Germinal center (tissue), 1 donor: Measurements from ENCODE around the gene ANKRD12.
"Not testable (repeated sequence)": the region's sequence is repeated elsewhere in the genome, so short reads cannot be mapped to it uniquely, and the experiment has no call there.

Experiments used
- DNase-seq: peaks from one replicate; pipeline ENCODE4 v3.0.0; 2012; ENCODE audit warnings: mixed read lengths, low spot score

ANKRD12 gene

GRCh38 chr18:9136315-9137155 lies at the start of gene ANKRD12:
ANKRD12 (plus strand) TSS chr18:9136781; CDS start chr18:9182433, 45,652 bp downstream.
- DNase-seq = peak; percentile 98

DNA sequence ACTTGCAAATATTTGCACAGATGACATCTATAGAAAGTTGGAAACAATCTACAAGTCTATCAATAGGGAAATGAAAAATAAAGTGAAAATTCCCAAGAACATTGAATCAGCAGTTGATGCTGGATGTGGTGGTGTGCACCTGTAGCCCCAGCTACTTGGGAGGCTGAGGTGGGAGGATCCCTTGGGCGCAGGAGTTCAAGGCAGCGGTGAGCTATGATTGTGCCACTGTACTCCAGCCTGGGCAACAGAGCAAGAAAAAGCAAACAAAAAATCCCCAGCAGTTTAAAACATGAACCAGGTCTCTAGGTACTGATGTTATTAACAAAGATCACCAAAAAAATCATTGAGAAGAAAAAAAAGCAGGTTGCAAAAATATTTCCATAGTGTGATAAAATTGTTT lies 49.4 kb upstream of the ANKRD12 start:
- DNase-seq = no peak

- no peak for DNase-seq
Observed at GRCh38 chr18:9088252-9088651, 48.3 kb upstream of the ANKRD12 start.

DNA sequence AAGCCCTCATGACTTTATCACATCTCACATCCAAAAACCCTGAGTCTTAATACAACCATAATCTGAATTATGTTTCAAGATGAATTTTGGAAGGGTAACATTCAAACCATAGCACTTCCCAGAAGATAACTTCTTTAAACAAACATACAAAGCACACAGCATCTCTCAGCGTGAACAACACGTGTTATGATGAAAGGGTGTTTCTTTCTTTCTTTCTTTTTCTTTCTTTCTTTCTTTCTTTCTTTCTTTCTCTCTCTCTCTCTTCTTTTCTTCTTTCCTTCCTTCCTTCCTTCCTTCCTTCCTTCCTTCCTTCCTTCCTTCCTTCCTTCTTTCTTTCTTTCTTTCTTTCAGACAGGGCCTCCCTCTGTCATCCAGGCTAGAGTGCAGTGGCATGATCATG lies 47.9 kb upstream of the ANKRD12 start:
- DNase-seq = not testable (repeated sequence)

DNA sequence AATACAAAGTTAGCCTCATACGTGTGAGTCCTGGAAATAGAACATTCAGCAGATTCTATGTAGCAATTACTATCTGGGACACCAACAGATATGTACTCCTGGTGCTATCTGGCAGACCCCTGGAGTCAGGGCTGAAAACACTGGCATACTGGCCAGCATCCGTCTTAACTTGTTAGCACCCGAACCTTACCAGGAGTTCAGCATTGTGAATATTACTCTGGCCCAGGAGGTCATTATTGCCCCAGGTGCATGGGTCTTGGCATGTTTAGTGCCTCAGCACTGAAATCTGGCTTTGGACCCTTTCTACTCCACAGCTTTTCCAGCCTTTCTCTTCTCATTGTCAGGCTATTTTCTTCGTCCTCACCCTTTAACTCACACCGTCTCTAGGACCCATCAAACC lies 46.0 kb upstream of the ANKRD12 start:
- no peak for DNase-seq

- DNase-seq = no peak
Observed at GRCh38 chr18:9091066-9091476, 45.5 kb upstream of the ANKRD12 start.

GRCh38 chr18:9092665-9093064 lies 43.9 kb upstream of the ANKRD12 start:
- DNase-seq = no peak

GRCh38 chr18:9093109-9093508 lies 43.5 kb upstream of the ANKRD12 start:
- DNase-seq = not testable (repeated sequence)

DNA sequence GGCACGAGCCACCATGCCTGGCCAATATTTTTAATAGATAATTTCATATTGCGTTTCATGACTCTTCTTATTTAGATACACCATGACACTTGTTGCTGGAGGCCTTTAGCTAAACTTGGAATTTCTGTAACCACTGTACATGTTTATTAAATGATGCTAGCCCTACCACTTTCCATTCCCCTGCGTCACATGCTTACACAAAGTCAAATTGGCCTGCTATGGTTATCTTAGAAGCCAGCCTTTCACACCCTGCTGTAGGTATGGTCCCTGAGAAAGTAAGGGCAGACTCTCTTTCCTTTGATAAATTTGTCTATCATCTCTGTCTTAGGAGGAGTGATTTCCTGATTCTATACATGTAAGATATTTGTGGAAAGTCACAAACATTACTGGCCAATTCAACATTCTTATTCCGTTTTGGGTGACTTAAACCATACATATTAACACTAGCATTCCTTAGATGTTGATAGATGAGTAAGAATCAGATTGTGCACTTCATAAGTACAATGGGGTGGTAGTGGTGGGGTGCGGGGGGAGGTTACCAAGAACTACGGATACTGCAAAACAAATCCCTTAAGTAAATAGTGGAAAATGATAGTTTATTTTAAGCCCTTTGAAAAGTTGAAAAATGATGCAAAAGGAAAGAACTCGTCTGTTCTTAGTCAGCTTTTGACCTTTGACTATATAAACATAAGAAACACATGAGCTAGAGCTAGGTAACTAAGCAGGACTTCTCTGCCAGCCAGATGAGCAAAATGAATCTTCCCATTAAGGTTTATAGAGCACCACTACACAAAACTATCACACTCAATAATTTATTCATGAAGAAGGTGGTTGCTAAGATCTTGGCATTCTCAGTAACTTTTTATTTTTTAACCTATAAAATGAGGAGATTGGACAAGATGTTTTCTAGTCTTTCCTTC lies 42.0 kb upstream of the ANKRD12 start:
- no peak for DNase-seq

DNA sequence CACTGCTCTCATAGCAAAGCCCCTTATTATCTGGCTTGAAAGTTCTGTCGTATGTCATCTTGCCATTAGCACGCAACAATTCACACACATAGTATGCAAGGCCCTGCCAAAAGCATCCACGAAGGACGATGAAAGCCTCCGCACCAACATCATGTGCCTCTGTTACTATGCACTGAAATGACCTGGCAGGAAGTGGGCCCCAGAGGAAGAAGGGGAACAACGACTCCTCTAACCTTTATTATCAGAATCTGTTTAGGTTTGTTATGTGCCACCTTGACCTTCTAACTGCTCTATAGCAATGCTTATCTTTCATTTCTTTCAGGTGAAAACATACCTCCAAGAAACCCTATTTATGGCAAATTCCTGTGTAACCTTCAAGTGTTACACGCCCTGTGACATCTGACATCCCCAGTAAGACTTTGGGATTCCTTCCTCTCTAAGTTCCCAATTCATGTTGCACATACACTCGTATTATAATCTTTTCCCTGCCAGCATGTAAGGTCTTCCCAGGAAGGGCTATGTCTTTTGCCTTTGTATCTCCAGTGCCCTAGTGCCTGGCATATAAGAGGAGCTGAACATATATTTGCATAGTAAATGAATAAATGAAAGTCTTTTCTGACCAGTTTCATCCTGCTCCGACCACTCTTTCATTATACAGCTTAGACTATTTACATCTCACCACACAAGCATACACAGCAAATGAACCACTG lies 41.1 kb upstream of the ANKRD12 start:
- DNase-seq = peak; percentile 50

- DNase-seq = no peak
Observed at GRCh38 chr18:9096007-9096371, 40.6 kb upstream of the ANKRD12 start.

- DNase-seq = no peak
Observed at GRCh38 chr18:9096685-9097084, 39.9 kb upstream of the ANKRD12 start.

GRCh38 chr18:9097349-9097748 lies 39.2 kb upstream of the ANKRD12 start:
- DNase-seq = no peak

- DNase-seq = no peak
Observed at GRCh38 chr18:9100796-9101195, 35.8 kb upstream of the ANKRD12 start.

DNA sequence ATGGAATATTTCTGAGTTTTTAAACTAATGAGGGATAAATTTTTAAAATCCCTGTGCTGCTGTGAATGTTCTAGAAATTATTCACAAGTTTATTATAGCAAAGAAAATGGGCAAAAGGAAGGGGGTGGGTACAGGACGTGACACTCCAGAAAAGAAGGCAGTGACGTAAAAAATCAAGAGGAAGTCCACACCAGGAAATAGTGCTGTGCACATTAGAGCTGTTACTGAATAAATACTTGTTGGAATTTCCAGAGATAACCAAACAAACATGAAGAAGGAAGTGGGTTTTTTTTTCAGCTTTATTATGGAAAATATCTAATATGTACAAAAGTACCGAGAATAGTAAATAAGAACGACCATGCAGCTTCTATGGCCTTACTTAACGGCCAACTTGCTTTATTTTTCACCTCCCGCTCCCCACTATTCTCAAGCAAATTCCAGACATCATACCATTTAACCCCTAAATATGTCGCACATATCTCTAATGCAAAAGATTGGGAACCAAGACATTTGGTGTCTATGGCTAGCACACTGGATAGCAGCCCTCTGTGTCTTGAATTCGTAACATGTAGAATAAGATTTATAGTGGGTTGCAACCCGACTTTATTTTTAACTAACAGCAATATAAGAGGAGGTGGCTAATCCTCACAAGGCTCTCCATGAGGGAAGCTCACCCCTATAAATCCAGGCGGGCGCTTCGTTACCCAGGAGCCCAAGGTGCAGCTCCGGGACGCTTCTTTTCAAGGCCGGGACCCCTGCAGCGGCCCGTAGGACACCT lies 34.7 kb upstream of the ANKRD12 start:
- peak; percentile 64 for DNase-seq

- DNase-seq = peak; percentile 99
Observed at GRCh38 chr18:9102508-9103375, 33.8 kb upstream of the ANKRD12 start, which contains the start of gene NDUFV2. NDUFV2 (plus strand) TSS chr18:9102699; CDS start chr18:9102744, 45 bp downstream.

DNA sequence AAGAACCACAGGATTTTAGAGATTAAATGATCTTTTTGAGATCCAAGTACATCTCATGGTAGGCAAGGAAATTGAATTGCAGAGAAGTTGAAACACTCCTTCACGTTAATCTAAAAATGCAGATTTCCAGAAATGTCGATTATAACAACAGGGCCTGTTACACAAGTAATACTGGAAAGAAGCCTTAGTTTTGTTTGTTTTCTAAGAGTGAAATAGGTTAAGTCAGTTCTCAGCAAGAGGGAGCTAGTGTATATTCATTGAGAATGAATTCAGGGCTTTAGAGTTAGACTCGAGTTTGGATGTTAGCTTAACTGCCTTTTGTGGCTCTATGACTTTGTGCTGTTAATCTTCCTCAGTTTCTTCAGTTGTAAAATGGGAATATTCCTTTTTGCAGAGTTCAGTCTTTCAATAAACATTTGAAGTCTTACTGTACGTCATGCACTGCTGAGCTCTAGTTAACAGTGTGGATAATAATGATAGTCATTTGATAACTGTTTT lies 33.2 kb upstream of the ANKRD12 start:
- no peak for DNase-seq

GRCh38 chr18:9104244-9104901 lies 32.2 kb upstream of the ANKRD12 start:
- DNase-seq = no peak

GRCh38 chr18:9105420-9105819 lies 31.2 kb upstream of the ANKRD12 start:
- DNase-seq = no peak

DNA sequence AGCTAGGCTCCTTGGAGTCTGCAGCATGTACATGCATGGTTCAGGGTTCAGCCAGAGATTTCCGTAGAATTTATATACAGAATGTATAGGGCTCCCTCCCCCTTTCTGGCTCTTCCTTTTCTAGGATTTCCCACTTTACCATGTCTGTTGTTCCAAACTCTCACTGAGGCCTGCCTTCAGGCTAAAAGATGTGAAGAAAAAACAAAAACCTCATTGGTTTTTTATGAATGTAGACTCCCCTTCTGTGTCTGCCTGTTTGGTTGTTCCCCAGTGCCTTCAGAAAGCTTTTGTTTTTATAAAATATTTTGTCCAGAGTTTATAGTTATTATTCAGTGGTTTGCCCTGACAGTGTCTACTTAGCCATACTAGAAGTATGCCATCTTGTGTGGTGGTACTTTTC lies 30.5 kb upstream of the ANKRD12 start:
- DNase-seq = no peak
